Activated CD4-positive, alpha-beta T cell treated with anti-CD3 and anti-CD28 coated beads, Interleukin-10, Interleukin-2, amounts not matched to agents 100 ng/mL and 50 ng/mL, durations not matched to agents 16 hours and 8 hours (primary cell): Measurements from ENCODE around the gene PLP1.
"Not testable (repeated sequence)": the region's sequence is repeated elsewhere in the genome, so short reads cannot be mapped to it uniquely, and the experiment has no call there.

Source experiments
- DNase-seq: peaks from one replicate; pipeline ENCODE4 v3.0.0-alpha.2; 2020

PLP1 gene

GRCh38 chrX:103776546-103776945, at the start of gene PLP1:
Gene PLP1, plus strand, starts transcription at chrX:103776840. Its CDS starts 156 bp downstream, at chrX:103776996.
- DNase-seq = no peak

- no peak for DNase-seq
Measured at GRCh38 chrX:103727115-103727514, 49.5 kb upstream of the PLP1 start.

- DNase-seq = no peak
Measured at GRCh38 chrX:103729015-103729414, 47.6 kb upstream of the PLP1 start.

- no peak for DNase-seq
Measured at GRCh38 chrX:103730147-103730795, 46.4 kb upstream of the PLP1 start.

- no peak for DNase-seq
Measured at GRCh38 chrX:103730796-103731493, 45.7 kb upstream of the PLP1 start.

- no peak for DNase-seq
Measured at GRCh38 chrX:103733017-103733416, 43.6 kb upstream of the PLP1 start.

GRCh38 chrX:103734125-103734760, 42.4 kb upstream of the PLP1 start:
- peak; percentile 19 for DNase-seq

- no peak for DNase-seq
Measured at GRCh38 chrX:103737696-103738095, 38.9 kb upstream of the PLP1 start.

GRCh38 chrX:103739421-103739820, 37.2 kb upstream of the PLP1 start:
- DNase-seq = no peak

GRCh38 chrX:103741879-103742278, 34.8 kb upstream of the PLP1 start:
- no peak for DNase-seq

- no peak for DNase-seq
Measured at GRCh38 chrX:103742339-103742738, 34.3 kb upstream of the PLP1 start.

GRCh38 chrX:103747163-103747562, 29.5 kb upstream of the PLP1 start:
- no peak for DNase-seq

GRCh38 chrX:103754401-103754800, 22.2 kb upstream of the PLP1 start:
- DNase-seq = no peak

GRCh38 chrX:103756736-103757135, 19.9 kb upstream of the PLP1 start:
- no peak for DNase-seq

GRCh38 chrX:103758555-103758954, 18.1 kb upstream of the PLP1 start:
- no peak for DNase-seq

GRCh38 chrX:103763541-103763940, 13.1 kb upstream of the PLP1 start:
- not testable (repeated sequence) for DNase-seq

GRCh38 chrX:103766813-103767555, 9.7 kb upstream of the PLP1 start:
- not testable (repeated sequence) for DNase-seq

- DNase-seq = no peak
Measured at GRCh38 chrX:103773445-103773844, 3.2 kb upstream of the PLP1 start.

GRCh38 chrX:103774070-103774642, 2.5 kb upstream of the PLP1 start:
- no peak for DNase-seq

GRCh38 chrX:103779141-103779789, 2.6 kb downstream of the PLP1 start:
- no peak for DNase-seq

GRCh38 chrX:103780336-103781061, 3.9 kb downstream of the PLP1 start:
- no peak for DNase-seq

GRCh38 chrX:103781062-103781402, 4.4 kb downstream of the PLP1 start:
- no peak for DNase-seq
